Prostate gland (tissue), 2 donors: ENCODE data around the gene A3GALT2. TPM values are rescaled to one million over a fixed set of nuclear protein-coding genes. Genes with fewer than 3 reads are reported as not detected.

Experiments used
- DNase-seq: peaks from one replicate; pipeline ENCODE4 v3.0.0-alpha.2; 2019; ENCODE audit warnings: low spot score
- H3K27ac ChIP-seq, 2 donors: fragments of 200-600 bp; sonication (generic); 2 replicates each; pipeline ENCODE4 v1.5.1; 2017 to 2019
- H3K27me3 ChIP-seq: fragments of 200-600 bp; sonication (generic); replicated peaks from 2 replicates; pipeline ENCODE4 v1.5.1; 2019; ENCODE audit not compliant: insufficient read depth
- H3K36me3 ChIP-seq, 2 donors: fragments of 200-600 bp; sonication (generic); 1 replicate in 1 of 2; 2 replicates in 1 of 2; pipeline versions ENCODE4 v1.5.1 to v1.8.1; 2017 to 2019
- H3K4me1 ChIP-seq: fragments of 200-600 bp; sonication (generic); replicated peaks from 2 replicates; pipeline ENCODE4 v1.5.1; 2019
- H3K4me3 ChIP-seq, 2 donors: fragments of 200-600 bp; sonication (generic); 2 replicates each; pipeline ENCODE4 v1.5.1; 2017 to 2019
- H3K9me3 ChIP-seq: fragments of 200-600 bp; sonication (generic); 2 replicates; pipeline ENCODE4 v1.5.1; 2017
- CTCF ChIP-seq, 4 experiments: fragments of 200-600 bp in 2 of 4; fragments of 450-650 bp in 2 of 4; sonication (generic) in 2 of 4; IDR thresholded peaks; 1 replicate in 3 of 4; 2 replicates in 1 of 4; pipeline ENCODE4 v1.5.1; 2016 to 2019; ENCODE audit warnings: antibody characterized with exemption in 4 of 4, mild to moderate bottlenecking in 2 of 4, moderate library complexity in 2 of 4
- POLR2A ChIP-seq: fragments of 450-650 bp; IDR thresholded peaks from one replicate; pipeline ENCODE4 v1.6.1; 2016; ENCODE audit warnings: antibody characterized with exemption, mild to moderate bottlenecking
- POLR2AphosphoS5 ChIP-seq: sonication (generic); formaldehyde crosslinking; IDR thresholded peaks from one replicate; pipeline ENCODE4 v1.6.1; 2017; ENCODE audit warnings: antibody characterized with exemption
- WGBS: methylation state at CpG from one replicate; pipeline ENCODE4 v1.1.5; 2018; 5-methylcytosine and 5-hydroxymethylcytosine counted together
- intact Hi-C: fragments of 100-400 bp; cut with DNase I; formaldehyde crosslinking; loops from one replicate; pipeline ENCODE4 v1.14.2; 2022
- total RNA-seq, 2 donors: library from RNA; depleted of rRNA; stranded (reverse); fragments of >200 nt; gene quantifications; one replicate each; pipeline ENCODE4 v1.1.0, GENCODE V29; 2016

Gene A3GALT2
- total RNA-seq, 2 donors from 2014 or later: 0.46 TPM; not detected in 1

GRCh38 chr1:33319949-33320618 lies 814 bp downstream of the A3GALT2 start:
- WGBS: 64% methylated on average over 12 of the region's 12 CpGs

GRCh38 chr1:33319186-33319948 lies 1.5 kb downstream of the A3GALT2 start:
- no peak overlapping the region for H3K27ac ChIP-seq
- no peaks in the 10 kb centered on the region for H3K4me1 ChIP-seq
- 91% methylated on average over 9 of the region's 9 CpGs for WGBS
- no peak for TF ChIP-seq CTCF (IDR thresholded peaks at IDR 0.05)
- TF ChIP-seq POLR2AphosphoS5: no peak
- TF ChIP-seq POLR2A: no peak
- DNase-seq: no peak
- no peaks in the 10 kb centered on the region for H3K9me3 ChIP-seq
- no peaks in the 10 kb centered on the region for H3K27me3 ChIP-seq
- intact Hi-C loops: no loop called here
- H3K4me3 ChIP-seq: no peak overlapping the region
- H3K36me3 ChIP-seq: peaks cover 3 to 16% of the 10 kb centered on the region in 2 donors

More at GRCh38 chr1:33319949-33320618, 814 bp downstream of the A3GALT2 start:
- Histone ChIP-seq H3K27ac (no peak overlapping the region), H3K4me3 (no peak overlapping the region), H3K27me3 (no peaks in the 10 kb centered on the region), H3K4me1 (no peaks in the 10 kb centered on the region), H3K9me3 (no peaks in the 10 kb centered on the region), H3K36me3 (peaks cover 11 to 23% of the 10 kb centered on the region in 2 donors)
- intact Hi-C loops: no loop called here
- TF ChIP-seq POLR2A: no peak
- no peak for DNase-seq

DNA sequence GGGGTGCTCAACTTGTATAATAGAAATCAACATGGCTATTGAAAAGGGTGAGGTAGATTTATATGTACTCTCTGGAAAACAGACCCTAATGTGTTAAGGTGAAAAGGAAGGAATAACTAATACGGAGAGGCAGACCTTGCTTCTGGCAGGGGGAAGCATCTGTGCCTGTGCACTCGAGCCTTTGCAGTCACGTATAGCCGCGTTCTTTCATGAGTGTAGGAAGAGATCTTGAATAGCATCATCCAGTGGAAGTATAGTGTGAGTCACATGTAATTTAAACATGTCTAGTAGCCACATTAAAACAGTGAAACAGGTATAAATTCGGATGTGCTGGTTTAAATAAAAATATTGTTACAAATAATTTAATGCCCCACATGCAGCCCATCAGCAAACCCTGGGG lies 3.0 kb downstream of the A3GALT2 start:
- Histone ChIP-seq H3K27ac (no peak overlapping the region), H3K4me1 (no peaks in the 10 kb centered on the region), H3K9me3 (no peaks in the 10 kb centered on the region), H3K4me3 (no peak overlapping the region), H3K27me3 (no peaks in the 10 kb centered on the region), H3K36me3 (peaks cover 0 to 7% of the 10 kb centered on the region in 2 donors)
- 62% methylated on average over 6 of the region's 6 CpGs for WGBS
- intact Hi-C loops: no loop called here
- no peak for DNase-seq
- TF ChIP-seq POLR2A: no peak
- TF ChIP-seq POLR2AphosphoS5: no peak
- no peak for TF ChIP-seq CTCF (IDR thresholded peaks at IDR 0.05)

DNA sequence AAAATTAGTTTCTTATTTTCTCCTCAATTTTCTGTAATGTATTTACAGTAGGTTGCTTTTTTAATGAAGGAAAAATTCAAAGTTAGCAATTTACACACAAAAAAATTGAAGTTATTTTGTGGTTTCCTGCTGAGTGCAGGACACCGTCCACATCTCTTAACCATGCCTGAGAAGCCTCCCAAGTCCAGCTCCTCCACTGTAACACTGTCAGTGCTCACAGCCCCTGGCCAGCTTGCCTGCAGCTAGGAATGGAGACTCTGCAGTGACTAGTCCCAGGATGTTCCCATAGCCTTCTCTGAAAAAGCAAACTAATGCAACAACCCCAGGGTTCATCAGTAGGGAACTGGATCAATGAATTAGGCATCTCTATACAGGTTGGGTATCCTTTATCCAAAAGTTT lies 3.5 kb downstream of the A3GALT2 start:
- Histone ChIP-seq H3K27me3 (no peaks in the 10 kb centered on the region), H3K36me3 (peaks cover 0 to under 1% of the 10 kb centered on the region in 2 donors), H3K27ac (no peak overlapping the region), H3K4me3 (no peak overlapping the region), H3K9me3 (no peaks in the 10 kb centered on the region), H3K4me1 (no peaks in the 10 kb centered on the region)
- WGBS: 42% methylated on average over 1 of the region's 1 CpG
- DNase-seq: no peak
- TF ChIP-seq CTCF (IDR thresholded peaks at IDR 0.05) (no peak), POLR2A (no peak), POLR2AphosphoS5 (no peak)
- intact Hi-C loops: no loop called here

DNA sequence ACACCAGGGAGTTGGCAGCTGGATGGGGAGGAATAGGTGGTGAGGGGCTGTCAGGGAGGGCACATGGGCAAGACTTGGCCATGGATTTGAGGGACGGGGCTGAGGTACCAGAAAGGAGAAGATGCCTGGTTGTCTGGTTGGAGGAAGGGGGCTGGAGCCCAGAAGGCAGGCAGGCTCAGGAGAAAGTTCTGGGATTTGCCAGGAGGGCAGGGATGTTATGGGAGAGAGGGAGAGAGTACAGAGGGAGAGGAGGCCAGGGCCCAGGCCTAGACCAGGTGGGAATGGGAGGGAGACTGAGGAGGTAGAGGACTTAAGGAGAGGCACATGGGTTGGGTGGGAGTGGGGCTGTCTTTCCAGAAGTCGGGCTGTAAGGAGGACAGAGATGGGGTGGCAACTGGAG lies 4.3 kb downstream of the A3GALT2 start:
- TF ChIP-seq POLR2A: no peak
- TF ChIP-seq POLR2AphosphoS5: no peak
- no peak for TF ChIP-seq CTCF (IDR thresholded peaks at IDR 0.05)
- Histone ChIP-seq H3K4me1 (no peaks in the 10 kb centered on the region), H3K27ac (no peak overlapping the region), H3K4me3 (no peak overlapping the region), H3K9me3 (no peaks in the 10 kb centered on the region), H3K36me3 (no peaks in the 10 kb centered on the region), H3K27me3 (no peaks in the 10 kb centered on the region)
- intact Hi-C loops: no loop called here
- DNase-seq: no peak
- WGBS: 65% methylated on average over 2 of the region's 2 CpGs
